ENCODE data around the gene ABLIM2. TPM values are rescaled to one million over a fixed set of nuclear protein-coding genes. Genes with fewer than 3 reads are reported as not detected.

Gene ABLIM2
- polyA plus RNA-seq, 2 of the 4 experiments (the other 2 are of a cell fraction), result 0.21 to 0.40 TPM

DNA sequence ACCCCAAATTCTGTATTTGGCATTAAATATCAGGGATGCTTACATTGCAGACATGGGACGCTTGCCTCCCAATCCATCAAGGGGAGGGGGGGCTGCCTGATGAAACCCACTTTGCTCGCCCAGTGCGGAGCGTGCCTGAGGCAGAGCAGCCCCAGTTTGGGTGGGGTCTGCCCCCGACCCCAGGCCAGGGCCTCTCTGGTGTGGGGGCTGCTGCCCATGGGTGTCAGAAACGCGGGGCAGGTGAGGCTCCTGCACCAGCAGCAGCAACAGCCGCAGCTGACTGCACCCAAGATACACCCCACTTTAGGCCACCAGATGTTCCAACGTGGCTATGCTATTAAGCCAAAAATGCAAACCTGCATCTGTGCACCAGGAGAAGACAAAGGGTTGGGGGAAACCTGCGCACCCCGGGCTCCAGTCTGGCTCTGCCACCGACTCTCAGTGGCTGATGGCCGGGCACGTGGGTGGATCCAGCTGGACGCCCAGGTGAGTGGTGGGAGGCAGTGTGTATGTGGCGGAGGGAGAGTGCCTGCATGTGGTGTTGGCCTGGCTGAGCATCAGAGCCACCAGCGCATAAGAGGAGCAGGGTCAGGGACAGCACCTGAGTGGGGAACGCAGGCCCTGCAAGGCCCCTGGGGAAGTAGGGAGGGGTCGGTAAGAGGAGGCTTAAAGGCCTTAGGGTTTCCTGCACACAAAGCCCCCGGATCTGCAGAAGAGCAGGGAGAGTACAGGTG, 86.2 kb downstream of the ABLIM2 start:
- peak in 1 of 2 experiments; percentile 16; a peak in 1 of 6 replicates for ATAC-seq
- POLR2A ChIA-PET, result no interaction called here
- WGBS (ENCODE audit: missing lambda C conversion rate), result 47% methylated on average over 11 of the region's 20 CpGs
- no peaks in the 10 kb centered on the region for H3K4me1 ChIP-seq
- no peak for DNase-seq (ENCODE audit: low read depth in 1 of 2, low spot score in 1 of 2)
- CTCF ChIA-PET, result no interaction called here
- no peak overlapping the region for H3K4me3 ChIP-seq
- TF ChIP-seq, protein P1, sequence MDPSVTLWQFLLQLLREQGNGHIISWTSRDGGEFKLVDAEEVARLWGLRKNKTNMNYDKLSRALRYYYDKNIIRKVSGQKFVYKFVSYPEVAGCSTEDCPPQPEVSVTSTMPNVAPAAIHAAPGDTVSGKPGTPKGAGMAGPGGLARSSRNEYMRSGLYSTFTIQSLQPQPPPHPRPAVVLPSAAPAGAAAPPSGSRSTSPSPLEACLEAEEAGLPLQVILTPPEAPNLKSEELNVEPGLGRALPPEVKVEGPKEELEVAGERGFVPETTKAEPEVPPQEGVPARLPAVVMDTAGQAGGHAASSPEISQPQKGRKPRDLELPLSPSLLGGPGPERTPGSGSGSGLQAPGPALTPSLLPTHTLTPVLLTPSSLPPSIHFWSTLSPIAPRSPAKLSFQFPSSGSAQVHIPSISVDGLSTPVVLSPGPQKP (IDR thresholded peaks at IDR 0.05; ENCODE audit: low read depth, low read length), result no peak
- TF ChIP-seq POLR2A (IDR thresholded peaks at IDR 0.05; ENCODE audit: low read length), result no peak
- TF ChIP-seq, protein P2, sequence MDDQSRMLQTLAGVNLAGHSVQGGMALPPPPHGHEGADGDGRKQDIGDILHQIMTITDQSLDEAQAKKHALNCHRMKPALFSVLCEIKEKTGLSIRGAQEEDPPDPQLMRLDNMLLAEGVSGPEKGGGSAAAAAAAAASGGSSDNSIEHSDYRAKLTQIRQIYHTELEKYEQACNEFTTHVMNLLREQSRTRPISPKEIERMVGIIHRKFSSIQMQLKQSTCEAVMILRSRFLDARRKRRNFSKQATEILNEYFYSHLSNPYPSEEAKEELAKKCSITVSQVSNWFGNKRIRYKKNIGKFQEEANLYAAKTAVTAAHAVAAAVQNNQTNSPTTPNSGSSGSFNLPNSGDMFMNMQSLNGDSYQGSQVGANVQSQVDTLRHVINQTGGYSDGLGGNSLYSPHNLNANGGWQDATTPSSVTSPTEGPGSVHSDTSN (IDR thresholded peaks at IDR 0.05), result no peak
- TF ChIP-seq GATA3 (IDR thresholded peaks at IDR 0.05; ENCODE audit: borderline replicate concordance), result no peak
- TF ChIP-seq POLR2AphosphoS2 (conservative IDR thresholded peaks at IDR 0.05; ENCODE audit: low read length), result no peak
- no peak for TF ChIP-seq NFE2L2 (conservative IDR thresholded peaks at IDR 0.05; ENCODE audit: low read length)
- TF ChIP-seq JUNB (IDR thresholded peaks at IDR 0.05), result no peak
- TF ChIP-seq RCOR1 (IDR thresholded peaks at IDR 0.05; ENCODE audit: low read depth, low read length), result no peak
- TF ChIP-seq NPAS2 (CRISPR knock-in tag; IDR thresholded peaks at IDR 0.05; ENCODE audit: borderline replicate concordance), result no peak
- TF ChIP-seq RNF2 (IDR thresholded peaks at IDR 0.05; ENCODE audit: borderline replicate concordance, low read depth), result no peak
- no peak for TF ChIP-seq HOXA7 (CRISPR knock-in tag; IDR thresholded peaks at IDR 0.05)
- no peak for TF ChIP-seq EHMT2 (IDR thresholded peaks at IDR 0.05; ENCODE audit: low read depth)
- TF ChIP-seq ZFP36 (IDR thresholded peaks at IDR 0.05; ENCODE audit: borderline replicate concordance, partially characterized antibody), result no peak
- TF ChIP-seq, protein P3, sequence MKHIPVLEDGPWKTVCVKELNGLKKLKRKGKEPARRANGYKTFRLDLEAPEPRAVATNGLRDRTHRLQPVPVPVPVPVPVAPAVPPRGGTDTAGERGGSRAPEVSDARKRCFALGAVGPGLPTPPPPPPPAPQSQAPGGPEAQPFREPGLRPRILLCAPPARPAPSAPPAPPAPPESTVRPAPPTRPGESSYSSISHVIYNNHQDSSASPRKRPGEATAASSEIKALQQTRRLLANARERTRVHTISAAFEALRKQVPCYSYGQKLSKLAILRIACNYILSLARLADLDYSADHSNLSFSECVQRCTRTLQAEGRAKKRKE (CRISPR knock-in tag; IDR thresholded peaks at IDR 0.05; ENCODE audit: low read depth), result no peak
- no peak for TF ChIP-seq FOXS1 (CRISPR knock-in tag; IDR thresholded peaks at IDR 0.05)
- TF ChIP-seq ZC3H11A (IDR thresholded peaks at IDR 0.05), result no peak
- no peak for FAIRE-seq
- H3K4me2 ChIP-seq, result no peak overlapping the region
- no peaks in the 10 kb centered on the region for H3K9me3 ChIP-seq
- no peak overlapping the region for H3K27ac ChIP-seq

DNA sequence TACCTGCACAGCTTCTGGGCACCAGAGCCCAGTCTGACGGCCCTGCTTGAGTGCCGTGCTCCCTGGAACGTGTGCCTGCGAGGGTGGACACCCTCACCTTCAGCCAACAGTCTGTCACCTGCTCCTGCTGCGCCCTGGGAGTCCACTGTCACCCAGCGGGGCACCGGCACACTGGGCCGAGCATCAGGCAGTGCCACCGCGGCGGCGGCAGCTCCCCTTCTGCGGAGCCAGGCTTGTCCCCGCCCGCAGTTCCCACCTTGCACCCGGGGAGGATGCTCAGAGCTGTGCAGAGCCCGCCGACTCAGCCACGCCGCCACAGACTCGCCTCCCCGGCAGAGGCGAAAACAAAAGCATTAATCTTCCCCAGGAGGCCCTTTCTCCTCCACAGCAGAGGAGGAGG, 86.8 kb downstream of the ABLIM2 start:
- POLR2A ChIA-PET, result no interaction called here
- no peak overlapping the region for H3K4me3 ChIP-seq
- ATAC-seq (no peak), FAIRE-seq (no peak), DNase-seq (ENCODE audit: low read depth in 1 of 2, low spot score in 1 of 2) (no peak)
- no CpG with 5 or more reads among the region's 23 CpGs for WGBS (ENCODE audit: missing lambda C conversion rate)
- TF ChIP-seq HOXB5 (CRISPR knock-in tag; IDR thresholded peaks at IDR 0.05) (no peak), EHMT2 (IDR thresholded peaks at IDR 0.05; ENCODE audit: low read depth) (no peak), MAFK (IDR thresholded peaks at IDR 0.05; ENCODE audit: partially characterized antibody) (no peak), ZFP36 (IDR thresholded peaks at IDR 0.05; ENCODE audit: borderline replicate concordance, partially characterized antibody) (no peak), HEYL (CRISPR knock-in tag; IDR thresholded peaks at IDR 0.05) (no peak)
- TF ChIP-seq, protein P4, sequence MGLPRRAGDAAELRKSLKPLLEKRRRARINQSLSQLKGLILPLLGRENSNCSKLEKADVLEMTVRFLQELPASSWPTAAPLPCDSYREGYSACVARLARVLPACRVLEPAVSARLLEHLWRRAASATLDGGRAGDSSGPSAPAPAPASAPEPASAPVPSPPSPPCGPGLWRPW (IDR thresholded peaks at IDR 0.05), result no peak
- TF ChIP-seq, protein P5, sequence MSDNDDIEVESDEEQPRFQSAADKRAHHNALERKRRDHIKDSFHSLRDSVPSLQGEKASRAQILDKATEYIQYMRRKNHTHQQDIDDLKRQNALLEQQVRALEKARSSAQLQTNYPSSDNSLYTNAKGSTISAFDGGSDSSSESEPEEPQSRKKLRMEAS (IDR thresholded peaks at IDR 0.05), result no peak
- TF ChIP-seq, protein P6, sequence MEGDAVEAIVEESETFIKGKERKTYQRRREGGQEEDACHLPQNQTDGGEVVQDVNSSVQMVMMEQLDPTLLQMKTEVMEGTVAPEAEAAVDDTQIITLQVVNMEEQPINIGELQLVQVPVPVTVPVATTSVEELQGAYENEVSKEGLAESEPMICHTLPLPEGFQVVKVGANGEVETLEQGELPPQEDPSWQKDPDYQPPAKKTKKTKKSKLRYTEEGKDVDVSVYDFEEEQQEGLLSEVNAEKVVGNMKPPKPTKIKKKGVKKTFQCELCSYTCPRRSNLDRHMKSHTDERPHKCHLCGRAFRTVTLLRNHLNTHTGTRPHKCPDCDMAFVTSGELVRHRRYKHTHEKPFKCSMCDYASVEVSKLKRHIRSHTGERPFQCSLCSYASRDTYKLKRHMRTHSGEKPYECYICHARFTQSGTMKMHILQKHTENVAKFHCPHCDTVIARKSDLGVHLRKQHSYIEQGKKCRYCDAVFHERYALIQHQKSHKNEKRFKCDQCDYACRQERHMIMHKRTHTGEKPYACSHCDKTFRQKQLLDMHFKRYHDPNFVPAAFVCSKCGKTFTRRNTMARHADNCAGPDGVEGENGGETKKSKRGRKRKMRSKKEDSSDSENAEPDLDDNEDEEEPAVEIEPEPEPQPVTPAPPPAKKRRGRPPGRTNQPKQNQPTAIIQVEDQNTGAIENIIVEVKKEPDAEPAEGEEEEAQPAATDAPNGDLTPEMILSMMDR (IDR thresholded peaks at IDR 0.05), result no peak
- CTCF ChIA-PET, result no interaction called here
- H3K4me1 ChIP-seq, result no peaks in the 10 kb centered on the region
- H3K4me2 ChIP-seq, result no peak overlapping the region
- no peak overlapping the region for H3K27ac ChIP-seq
- no peaks in the 10 kb centered on the region for H3K9me3 ChIP-seq
